SU-DHL-6 (cell line): Measurements from ENCODE around the gene MAST2.

Experiments used
- EZH2phosphoT487 ChIP-seq: fragments of 200-600 bp; sonication (generic), shearing (Covaris generic); conservative IDR thresholded peaks from 2 replicates; pipeline ENCODE4 v1.6.1; 2018; ENCODE audit warnings: mild to moderate bottlenecking, antibody characterized with exemption, low read length, moderate library complexity, mixed read lengths
- TF ChIP-seq, protein P1 (sequence below): fragments of 200-600 bp; sonication (generic); IDR thresholded peaks from one replicate; pipeline ENCODE4 v1.5.1; 2017; ENCODE audit warnings: antibody characterized with exemption, mild to moderate bottlenecking, low read length, moderate library complexity; ENCODE audit not compliant: insufficient read depth, poor library complexity, severe bottlenecking

DNA sequence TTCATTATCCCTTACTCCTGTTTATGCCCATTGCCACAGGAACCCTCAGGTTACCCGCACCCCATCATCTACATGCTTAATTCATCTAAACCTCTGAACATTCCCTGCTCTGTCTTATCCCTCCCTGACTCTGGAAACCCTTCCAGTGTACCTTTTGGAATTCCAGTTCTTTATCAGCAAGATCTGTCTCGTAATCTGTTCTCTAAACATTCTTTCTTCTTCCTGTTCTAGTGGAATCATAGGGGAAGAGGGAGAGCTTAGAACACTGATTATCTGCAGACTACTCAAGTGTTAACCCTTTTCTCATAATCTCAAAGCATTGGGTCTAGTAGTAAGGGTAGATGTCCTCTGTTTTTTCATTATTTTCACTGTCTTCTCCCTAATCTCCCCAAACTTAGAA, 169.2 kb downstream of the MAST2 start:
- TF ChIP-seq, protein P1, sequence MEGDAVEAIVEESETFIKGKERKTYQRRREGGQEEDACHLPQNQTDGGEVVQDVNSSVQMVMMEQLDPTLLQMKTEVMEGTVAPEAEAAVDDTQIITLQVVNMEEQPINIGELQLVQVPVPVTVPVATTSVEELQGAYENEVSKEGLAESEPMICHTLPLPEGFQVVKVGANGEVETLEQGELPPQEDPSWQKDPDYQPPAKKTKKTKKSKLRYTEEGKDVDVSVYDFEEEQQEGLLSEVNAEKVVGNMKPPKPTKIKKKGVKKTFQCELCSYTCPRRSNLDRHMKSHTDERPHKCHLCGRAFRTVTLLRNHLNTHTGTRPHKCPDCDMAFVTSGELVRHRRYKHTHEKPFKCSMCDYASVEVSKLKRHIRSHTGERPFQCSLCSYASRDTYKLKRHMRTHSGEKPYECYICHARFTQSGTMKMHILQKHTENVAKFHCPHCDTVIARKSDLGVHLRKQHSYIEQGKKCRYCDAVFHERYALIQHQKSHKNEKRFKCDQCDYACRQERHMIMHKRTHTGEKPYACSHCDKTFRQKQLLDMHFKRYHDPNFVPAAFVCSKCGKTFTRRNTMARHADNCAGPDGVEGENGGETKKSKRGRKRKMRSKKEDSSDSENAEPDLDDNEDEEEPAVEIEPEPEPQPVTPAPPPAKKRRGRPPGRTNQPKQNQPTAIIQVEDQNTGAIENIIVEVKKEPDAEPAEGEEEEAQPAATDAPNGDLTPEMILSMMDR: no peak
- no peak for TF ChIP-seq EZH2phosphoT487
